HepG2 (cell line): Measurements from ENCODE around the gene SLC38A8. TPM values are rescaled to one million over a fixed set of nuclear protein-coding genes. Genes with fewer than 3 reads are reported as not detected.

ENCODE experiments used
- ATAC-seq: fragments of 200-7000 bp; cut with Tn5 transposase; 3 replicates; pipeline ENCODE4 v1.9.1; 2020; ENCODE audit warnings: mild to moderate bottlenecking, moderate library complexity
- BruUV-seq: library from RNA; stranded (reverse); fragments of 400-500 nt; replicated peaks from 2 replicates; lab custom pipeline; 2021; lab: Mats Ljungman, UMichigan
- CTCF ChIA-PET: fragments of 300-600 bp; formaldehyde crosslinking; extraction: SDS; loops from one replicate; lab custom pipeline; 2021; ENCODE audit warnings: low total read pairs, inconsistent platforms, low intra/inter-chr PET ratio; lab: Yijun Ruan, JAX
- POLR2A ChIA-PET: fragments of 350-600 bp; sonication (Branson Sonifier 250); formaldehyde crosslinking; loops from one replicate; lab custom pipeline; 2020; ENCODE audit warnings: antibody characterized with exemption, inconsistent platforms; lab: Yijun Ruan, JAX
- DNase-seq: peaks from one replicate; pipeline ENCODE4 v3.0.0-alpha.2; 2015; ENCODE audit warnings: low spot score
- FAIRE-seq: peaks from 3 replicates; lab custom pipeline; 2011; peaks lifted over from hg19 to GRCh38; lab: Jason Lieb, UNC
- H2AFZ ChIP-seq: one replicate; pipeline ENCODE4 v1.6.1; 2011; ENCODE audit warnings: low read length, inconsistent platforms
- H3K27ac ChIP-seq: fragments of 300-600 bp; 3 replicates; pipeline ENCODE4 v1.8.0; 2011; ENCODE audit warnings: mixed run types, mild to moderate bottlenecking, mixed read lengths, low read length, inconsistent platforms; ENCODE audit not compliant: insufficient read depth; ENCODE audit errors: extremely low read length
- H3K27me3 ChIP-seq, 2 experiments: fragments of 200-600 bp in 1 of 2; 2 replicates in 1 of 2; 3 replicates in 1 of 2; pipeline versions ENCODE4 v1.6.0 to v1.8.0; 2011; ENCODE audit warnings: low read length in 2 of 2, mild to moderate bottlenecking in 2 of 2, moderate library complexity in 2 of 2, inconsistent platforms in 1 of 2; ENCODE audit not compliant: insufficient read depth in 2 of 2, control insufficient read depth in 1 of 2
- H3K36me3 ChIP-seq, 2 experiments: fragments of 200-600 bp in 1 of 2; replicated peaks in 1 of 2; 2 replicates in 1 of 2; 3 replicates in 1 of 2; pipeline versions ENCODE4 v1.5.1 to v1.8.0; 2011; ENCODE audit warnings: low read length in 2 of 2, inconsistent platforms in 1 of 2; ENCODE audit not compliant: insufficient read depth in 2 of 2, control insufficient read depth in 1 of 2
- H3K4me1 ChIP-seq: 2 replicates; pipeline ENCODE4 v1.5.1; 2012; ENCODE audit warnings: low read length, inconsistent platforms; ENCODE audit not compliant: insufficient read depth
- H3K4me2 ChIP-seq: 2 replicates; pipeline ENCODE4 v1.6.0; 2011; ENCODE audit warnings: low read depth, low read length, inconsistent platforms
- H3K4me3 ChIP-seq, 3 experiments: fragments of 200-600 bp in 1 of 3; sonication (generic), shearing (Covaris generic) in 1 of 3; replicated peaks in 1 of 3; 2 replicates each; pipeline ENCODE4 v1.5.1; 2011 to 2016; ENCODE audit warnings: low read length in 3 of 3, inconsistent platforms in 2 of 3, low read depth in 2 of 3, mild to moderate bottlenecking in 2 of 3, control low read depth in 1 of 3, mixed read lengths in 1 of 3; ENCODE audit not compliant: insufficient read depth in 1 of 3
- H3K79me2 ChIP-seq: one replicate; pipeline ENCODE4 v1.6.1; 2011; ENCODE audit warnings: low read length, inconsistent platforms; ENCODE audit not compliant: insufficient read depth
- H3K9ac ChIP-seq: 2 replicates; pipeline ENCODE4 v1.6.0; 2011; ENCODE audit warnings: mild to moderate bottlenecking, low read depth, low read length, inconsistent platforms; ENCODE audit not compliant: insufficient read depth
- H3K9me3 ChIP-seq: 2 replicates; pipeline ENCODE4 v1.5.1; 2012; ENCODE audit warnings: mild to moderate bottlenecking, low read length
- H4K20me1 ChIP-seq: 2 replicates; pipeline ENCODE4 v1.6.0; 2011; ENCODE audit warnings: inconsistent platforms, mild to moderate bottlenecking, low read length, moderate library complexity; ENCODE audit not compliant: insufficient read depth
- E2F5 ChIP-seq: sonication (generic); formaldehyde crosslinking; conservative IDR thresholded peaks from 2 replicates; pipeline ENCODE4 v1.4.0; 2020; ENCODE audit warnings: missing genetic modification reagents
- HNF1A ChIP-seq, 2 experiments: sonication (generic) in 1 of 2; formaldehyde crosslinking in 1 of 2; IDR thresholded peaks; 2 replicates each; pipeline versions ENCODE4 v1.4.0 to v1.6.1; 2016 to 2020; ENCODE audit warnings: borderline replicate concordance in 1 of 2, low read depth in 1 of 2, mild to moderate bottlenecking in 1 of 2, missing genetic modification reagents in 1 of 2
- KDM1A ChIP-seq: IDR thresholded peaks from 2 replicates; pipeline ENCODE4 v1.6.1; 2016; ENCODE audit warnings: missing compliant biosample characterization
- MTA1 ChIP-seq: sonication (generic); formaldehyde crosslinking; IDR thresholded peaks from 2 replicates; pipeline ENCODE4 v1.4.0; 2020; ENCODE audit warnings: missing genetic modification reagents, mild to moderate bottlenecking, borderline replicate concordance
- PRPF4 ChIP-seq: fragments of 200-400 bp; formaldehyde crosslinking; IDR thresholded peaks from 2 replicates; pipeline ENCODE4 v1.6.1; 2016; ENCODE audit warnings: low read length, low read depth; ENCODE audit not compliant: poor library complexity, severe bottlenecking
- RFX3 ChIP-seq: IDR thresholded peaks from 2 replicates; pipeline ENCODE4 v1.6.1; 2016; ENCODE audit warnings: missing biosample characterization, missing genetic modification reagents
- YEATS2 ChIP-seq: sonication (generic); formaldehyde crosslinking; IDR thresholded peaks from 2 replicates; pipeline ENCODE4 v1.4.0; 2020; ENCODE audit warnings: missing genetic modification reagents, borderline replicate concordance
- ZNF276 ChIP-seq: sonication (generic); formaldehyde crosslinking; IDR thresholded peaks from 2 replicates; pipeline ENCODE4 v1.4.0; 2020; ENCODE audit warnings: mild to moderate bottlenecking, low read depth, missing genetic modification reagents
- ZNF629 ChIP-seq: sonication (generic); formaldehyde crosslinking; conservative IDR thresholded peaks from 2 replicates; pipeline ENCODE4 v1.5.0; 2020; ENCODE audit warnings: missing genetic modification reagents
- ZNF772 ChIP-seq: sonication (generic); formaldehyde crosslinking; IDR thresholded peaks from 2 replicates; pipeline ENCODE4 v1.5.0; 2020; ENCODE audit warnings: mild to moderate bottlenecking, missing genetic modification reagents
- WGBS: methylation state at CpG from one replicate; pipeline ENCODE4 v1.1.6; 2017; ENCODE audit warnings: low lambda C conversion rate; 5-methylcytosine and 5-hydroxymethylcytosine counted together
- in situ Hi-C: cut with HindIII; loops from 2 replicates; pipeline ENCODE4 v1.10.0; 2017; ENCODE audit warnings: low pct_unique_long_range_greater_than_20kb; ENCODE audit not compliant: extremely low pct_ligation_motif_present
- intact Hi-C: fragments of 100-400 bp; cut with micrococcal nuclease; formaldehyde crosslinking; loops from one replicate; pipeline ENCODE4 v1.10.0; 2022; ENCODE audit not compliant: unreplicated experiment
- polyA plus RNA-seq, 8 experiments: library from polyadenylated mRNA; depleted of rRNA in 3 of 8; stranded (reverse) in 7 of 8; unstranded in 1 of 8; fragments of >200 nt; fragmentation: Illumina TruSeq in 4 of 8; extraction: Trizol in 4 of 8; gene quantifications; 2 replicates each; pipeline versions ENCODE4 v1.2.1 to v1.2.3, GENCODE V29; 2011 to 2016; ENCODE audit warnings: low read depth in 4 of 8, missing spikeins in 1 of 8, mixed read lengths in 1 of 8; ENCODE audit not compliant: insufficient read depth in 1 of 8
- total RNA-seq, 5 experiments: library from RNA; depleted of rRNA; stranded (reverse); fragments of >200 nt; fragmentation: Illumina TruSeq; extraction: Trizol; gene quantifications; 2 replicates each; pipeline ENCODE4 v1.2.3, GENCODE V29; 2016; ENCODE audit warnings: low read depth in 1 of 5

The SLC38A8 gene
- total and polyA plus RNA-seq, 2 of the 13 experiments (the other 11 are each of a cell fraction or from before 2014, with no cell fraction given): 0.24 to 0.37 TPM

GRCh38 chr16:83981799-83982198, 60.8 kb downstream of the SLC38A8 start:
- ChIA-PET POLR2A (no interaction called here), CTCF (no interaction called here)
- DNase-seq (no peak), ATAC-seq (no peak), FAIRE-seq (no peak)
- intact Hi-C loops (no loop called here), in situ Hi-C loops (no loop called here)
- Histone ChIP-seq H3K4me1 (no peaks in the 10 kb centered on the region), H3K36me3 (no peaks in the 10 kb centered on the region), H3K27ac (no peak overlapping the region), H3K4me3 (no peak overlapping the region), H3K9ac (no peak overlapping the region), H2AFZ (no peak overlapping the region), H3K79me2 (no peaks in the 10 kb centered on the region), H4K20me1 (no peaks in the 10 kb centered on the region), H3K4me2 (no peak overlapping the region), H3K9me3 (peaks cover 17% of the 10 kb centered on the region), H3K27me3 (peaks cover 0 to 12% of the 10 kb centered on the region in 2 experiments; a peak in 2 of 5 replicates)
- BruUV-seq: no TSS peak
- WGBS: 76% methylated on average over 8 of the region's 8 CpGs
- TF ChIP-seq ZNF629: peak; percentile 82
- TF ChIP-seq ZNF772 (CRISPR knock-in tag): no peak
- TF ChIP-seq, all 625 proteins: peak for 1

GRCh38 chr16:83980794-83981193, 61.8 kb downstream of the SLC38A8 start:
- no peak overlapping the region for H2AFZ ChIP-seq
- H3K36me3 ChIP-seq: no peaks in the 10 kb centered on the region
- no peak for DNase-seq
- peaks cover 0 to 15% of the 10 kb centered on the region in 2 experiments; a peak in 2 of 5 replicates for H3K27me3 ChIP-seq
- WGBS: 21% methylated on average over 1 of the region's 2 CpGs
- ChIA-PET POLR2A (no interaction called here), CTCF (no interaction called here)
- intact Hi-C loops: no loop called here
- ATAC-seq: no peak; the same call in 2 of the 3 replicates
- no peak overlapping the region for H3K4me3 ChIP-seq
- in situ Hi-C loops: no loop called here
- H3K4me2 ChIP-seq: no peak overlapping the region
- no peaks in the 10 kb centered on the region for H3K79me2 ChIP-seq
- FAIRE-seq: no peak
- peaks cover 17% of the 10 kb centered on the region for H3K9me3 ChIP-seq
- no peaks in the 10 kb centered on the region for H3K4me1 ChIP-seq
- no peaks in the 10 kb centered on the region for H4K20me1 ChIP-seq
- H3K9ac ChIP-seq: no peak overlapping the region
- no peak overlapping the region for H3K27ac ChIP-seq
- BruUV-seq: no TSS peak
- TF ChIP-seq HNF1A (IDR thresholded peaks at IDR 0.05; ENCODE audit: low read depth) (no peak), HNF1A (CRISPR knock-in tag; IDR thresholded peaks at IDR 0.05; ENCODE audit: borderline replicate concordance) (no peak), ZNF276 (CRISPR knock-in tag) (no peak), KDM1A (CRISPR knock-in tag) (no peak), E2F5 (no peak), RFX3 (no peak), YEATS2 (no peak), MTA1 (no peak), PRPF4 (no peak)
